SK-N-SH (cell line): ENCODE data around the gene CELF2.

Experiments used
- CTCF ChIP-seq: fragments of 200-600 bp; sonication (generic); IDR thresholded peaks from 2 replicates; pipeline ENCODE4 v1.6.1; 2017; ENCODE audit warnings: antibody characterized with exemption, mild to moderate bottlenecking, moderate library complexity
- EZH2phosphoT487 ChIP-seq: fragments of 200-600 bp; sonication (generic); IDR thresholded peaks from 2 replicates; pipeline ENCODE4 v1.6.1; 2017; ENCODE audit warnings: low read depth, mixed run types, mild to moderate bottlenecking, antibody characterized with exemption, moderate library complexity, borderline replicate concordance
- MEF2A ChIP-seq: IDR thresholded peaks from 2 replicates; pipeline ENCODE4 v1.4.0; 2012; ENCODE audit warnings: low read depth, borderline replicate concordance
- NFIC ChIP-seq: IDR thresholded peaks from 2 replicates; pipeline ENCODE4 v1.4.0; 2012; ENCODE audit warnings: borderline replicate concordance
- POLR2AphosphoS5 ChIP-seq: IDR thresholded peaks from 2 replicates; pipeline ENCODE4 v1.6.1; 2012; ENCODE audit warnings: low read depth, low read length
- RAD21 ChIP-seq: IDR thresholded peaks from 2 replicates; pipeline ENCODE4 v1.6.1; 2012; ENCODE audit warnings: mild to moderate bottlenecking, low read length
- REST ChIP-seq: IDR thresholded peaks from 2 replicates; pipeline ENCODE4 v1.6.1; 2012; ENCODE audit warnings: mild to moderate bottlenecking, low read depth, low read length, moderate library complexity
- RFX5 ChIP-seq: IDR thresholded peaks from 2 replicates; pipeline ENCODE4 v1.6.1; 2012; ENCODE audit warnings: mild to moderate bottlenecking, improper control_type of control experiment, low read length
- SMC3 ChIP-seq: IDR thresholded peaks from 2 replicates; pipeline ENCODE4 v1.6.1; 2012; ENCODE audit warnings: low read depth, low read length, improper control_type of control experiment
- USF1 ChIP-seq: IDR thresholded peaks from 2 replicates; pipeline ENCODE4 v1.4.0; 2012; ENCODE audit warnings: low read depth, borderline replicate concordance
- YY1 ChIP-seq: IDR thresholded peaks from 2 replicates; pipeline ENCODE4 v1.4.0; 2012; ENCODE audit warnings: low read depth, mild to moderate bottlenecking

GRCh38 chr10:10985361-10985760, 32.3 kb upstream of the CELF2 start:
- TF ChIP-seq SMC3 (no peak), CTCF (no peak), YY1 (no peak), RFX5 (no peak), RAD21 (no peak), EZH2phosphoT487 (no peak), NFIC (no peak), USF1 (no peak), POLR2AphosphoS5 (no peak), REST (no peak), MEF2A (no peak)
